ENCODE data around the gene FIBCD1.

GRCh38 chr9:130963337-130963908, 24.4 kb upstream of the FIBCD1 start:
- TF ChIP-seq CTCF (IDR thresholded peaks at IDR 0.05; ENCODE audit: low read length) (no peak), EZH2 (IDR thresholded peaks at IDR 0.05; ENCODE audit: borderline replicate concordance, low read length) (no peak)
